Limb (tissue), 2 donors: Measurements from ENCODE around the gene L3HYPDH.

Source experiments
- DNase-seq, 2 donors: peaks; one replicate each; pipeline ENCODE4 v3.0.0-alpha.2; 2016; ENCODE audit errors: extremely low spot score in 2 of 2

The L3HYPDH gene

GRCh38 chr14:59427653-59428580, 56.3 kb downstream of the L3HYPDH start:
- no peak for DNase-seq

DNA sequence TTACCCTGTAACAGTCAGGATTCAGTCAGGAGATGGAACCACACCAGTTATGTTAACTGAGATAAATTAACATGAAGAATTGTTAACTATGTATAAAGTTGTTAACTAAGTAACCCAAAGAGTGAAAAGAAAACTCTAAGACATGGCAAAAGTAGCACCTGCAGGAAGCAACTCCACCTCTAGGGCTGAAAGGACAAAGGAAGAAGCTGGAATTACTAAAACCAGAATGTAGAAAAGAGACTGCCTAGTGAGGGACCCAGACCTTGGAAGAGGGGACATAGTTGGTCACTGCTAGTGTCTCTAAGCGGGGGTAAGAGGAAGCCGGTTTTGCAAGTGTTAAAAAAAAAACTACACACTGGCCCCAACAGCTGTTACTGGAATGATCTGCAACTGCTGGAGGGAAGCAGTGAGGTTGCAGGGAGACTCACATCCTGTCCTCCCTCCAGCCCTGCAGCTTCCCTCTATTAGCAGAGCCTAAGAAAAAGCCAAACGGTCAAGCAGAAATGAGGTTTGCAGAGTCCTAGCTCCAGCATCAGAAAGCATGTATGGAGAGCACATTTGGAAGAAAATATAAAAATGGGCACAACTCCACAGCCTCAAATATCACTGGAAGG, 58.8 kb downstream of the L3HYPDH start:
- DNase-seq, result no peak

DNA sequence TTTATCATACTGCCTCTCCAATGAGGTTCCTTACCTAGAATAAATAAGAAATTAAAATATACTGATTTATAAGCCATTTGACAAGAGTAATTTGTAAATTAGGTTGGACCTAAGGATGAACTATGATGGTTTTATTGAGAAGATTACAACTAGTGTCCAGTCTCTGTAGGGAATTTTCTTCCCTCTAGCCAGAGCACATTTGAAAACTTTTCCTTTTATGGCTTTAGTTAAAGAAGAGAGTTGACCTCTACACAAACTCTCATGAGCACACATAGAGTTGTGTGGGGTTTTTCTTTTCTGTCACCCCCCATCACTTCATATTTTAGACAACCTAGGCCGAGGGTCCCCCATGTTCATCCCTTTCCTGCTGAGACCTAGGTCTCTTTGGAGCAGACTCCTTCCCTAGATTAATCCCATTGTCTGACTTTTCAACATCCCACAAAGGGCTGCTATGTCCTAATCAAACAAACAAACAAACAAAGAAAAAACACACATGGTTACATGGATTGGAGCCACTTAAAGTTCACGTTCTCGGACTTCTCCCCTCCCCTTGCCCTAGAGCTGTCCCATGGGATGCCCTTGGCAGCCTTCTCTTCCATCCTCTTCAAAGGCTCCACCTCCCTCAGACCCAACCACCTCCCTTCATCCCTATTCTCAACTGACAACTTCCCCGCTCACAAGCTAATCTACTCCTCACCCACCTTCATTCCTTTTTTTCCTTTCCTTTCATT, 59.7 kb downstream of the L3HYPDH start:
- no peak for DNase-seq
